A673 (cell line): Measurements from ENCODE around the gene UTP15. TPM values are rescaled to one million over a fixed set of nuclear protein-coding genes. Genes with fewer than 3 reads are reported as not detected.

Experiments used
- BruUV-seq: library from RNA; stranded (reverse); fragments of 400-500 nt; replicated peaks from 2 replicates; lab custom pipeline; 2021; lab: Mats Ljungman, UMichigan
- CTCF ChIA-PET: fragments of 300-600 bp; sonication (Branson Sonifier 250); formaldehyde crosslinking; loops from one replicate; lab custom pipeline; 2022; ENCODE audit warnings: antibody characterized with exemption; lab: Charles Lee
- POLR2A ChIA-PET: fragments of 300-600 bp; sonication (Branson Sonifier 250); formaldehyde crosslinking; loops from one replicate; lab custom pipeline; 2022; ENCODE audit warnings: antibody characterized with exemption; ENCODE audit not compliant: low non-redundant PET; lab: Charles Lee
- DNase-seq: peaks from one replicate; pipeline ENCODE4 v3.0.0-alpha.2; 2015; ENCODE audit warnings: low spot score
- H3K27ac ChIP-seq: fragments of 200-600 bp; sonication (generic); 2 replicates; pipeline ENCODE4 v1.5.1; 2016; ENCODE audit warnings: mixed run types, low read depth, mild to moderate bottlenecking, mixed read lengths, antibody characterized with exemption, low read length; ENCODE audit not compliant: poor library complexity, severe bottlenecking
- H3K27me3 ChIP-seq: fragments of 200-600 bp; sonication (generic); replicated peaks from 2 replicates; pipeline ENCODE4 v1.6.1; 2017; ENCODE audit warnings: mixed run types, low read depth, mild to moderate bottlenecking, mixed read lengths, antibody characterized with exemption, low read length; ENCODE audit not compliant: insufficient read depth, poor library complexity
- H3K36me3 ChIP-seq: fragments of 200-600 bp; sonication (generic); 2 replicates; pipeline ENCODE4 v1.6.1; 2016; ENCODE audit warnings: mixed run types, mild to moderate bottlenecking, mixed read lengths, antibody characterized with exemption, low read length; ENCODE audit not compliant: insufficient read depth, poor library complexity, severe bottlenecking
- H3K4me1 ChIP-seq: fragments of 200-600 bp; sonication (generic); 2 replicates; pipeline ENCODE4 v1.6.1; 2017; ENCODE audit warnings: mixed run types, mild to moderate bottlenecking, mixed read lengths, antibody characterized with exemption, low read length; ENCODE audit not compliant: insufficient read depth, poor library complexity, severe bottlenecking
- H3K4me3 ChIP-seq: fragments of 200-600 bp; sonication (generic); 2 replicates; pipeline ENCODE4 v1.5.1; 2016; ENCODE audit warnings: low read depth, mixed run types, mild to moderate bottlenecking, mixed read lengths, low read length; ENCODE audit not compliant: poor library complexity, severe bottlenecking
- H3K9me3 ChIP-seq: fragments of 200-600 bp; sonication (generic); 2 replicates; pipeline ENCODE4 v1.6.1; 2016; ENCODE audit warnings: mixed run types, low read depth, mild to moderate bottlenecking, mixed read lengths, antibody characterized with exemption, low read length; ENCODE audit not compliant: poor library complexity, severe bottlenecking
- EZH2 ChIP-seq: fragments of 200-600 bp; sonication (generic); IDR thresholded peaks from 2 replicates; pipeline ENCODE4 v1.6.1; 2017; ENCODE audit warnings: borderline replicate concordance, low read depth, mild to moderate bottlenecking, mixed read lengths, antibody characterized with exemption, low read length; ENCODE audit not compliant: poor library complexity, severe bottlenecking
- intact Hi-C: fragments of 100-400 bp; cut with micrococcal nuclease; formaldehyde crosslinking; loops from one replicate; pipeline ENCODE4 v1.10.0; 2022; ENCODE audit not compliant: unreplicated experiment
- total RNA-seq: library from RNA; stranded (reverse); gene quantifications from 2 replicates; pipeline ENCODE4 v1.2.3, GENCODE V29; 2021
- TF ChIP-seq, protein P1 (sequence below): fragments of 300-800, 200-600 bp; sonication (generic); conservative IDR thresholded peaks from 2 replicates; pipeline ENCODE4 v1.5.1; 2017; ENCODE audit warnings: low read depth, mild to moderate bottlenecking, antibody characterized with exemption, low read length, moderate library complexity, mixed read lengths

The UTP15 gene
- total RNA-seq, 1 experiment from 2014 or later = 35.4 TPM

DNA sequence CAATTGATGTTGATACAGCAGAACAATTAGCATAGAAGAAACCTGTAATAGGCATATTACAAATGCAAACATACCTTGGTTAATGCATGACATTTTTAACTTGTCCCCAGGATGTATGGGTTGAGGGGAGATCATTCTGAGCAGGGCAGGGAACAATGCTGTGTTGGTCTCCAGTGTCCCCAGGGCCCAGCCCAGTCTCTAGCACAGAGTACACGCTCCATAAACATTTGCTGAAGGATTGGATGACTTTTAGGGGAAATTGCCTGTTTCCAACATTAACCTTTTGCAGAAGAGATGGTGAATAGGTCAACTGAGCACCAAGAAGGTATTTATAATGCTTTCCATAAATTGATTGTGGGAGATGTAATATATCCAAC lies 20.2 kb upstream of the UTP15 start:
- intact Hi-C loops = no loop called here
- BruUV-seq = no TSS peak
- Histone ChIP-seq H3K27ac (no peak overlapping the region), H3K9me3 (no peaks in the 10 kb centered on the region), H3K4me1 (no peaks in the 10 kb centered on the region), H3K27me3 (no peaks in the 10 kb centered on the region), H3K4me3 (no peak overlapping the region), H3K36me3 (no peaks in the 10 kb centered on the region)
- no peak for DNase-seq
- no peak for TF ChIP-seq EZH2
- TF ChIP-seq, protein P1, sequence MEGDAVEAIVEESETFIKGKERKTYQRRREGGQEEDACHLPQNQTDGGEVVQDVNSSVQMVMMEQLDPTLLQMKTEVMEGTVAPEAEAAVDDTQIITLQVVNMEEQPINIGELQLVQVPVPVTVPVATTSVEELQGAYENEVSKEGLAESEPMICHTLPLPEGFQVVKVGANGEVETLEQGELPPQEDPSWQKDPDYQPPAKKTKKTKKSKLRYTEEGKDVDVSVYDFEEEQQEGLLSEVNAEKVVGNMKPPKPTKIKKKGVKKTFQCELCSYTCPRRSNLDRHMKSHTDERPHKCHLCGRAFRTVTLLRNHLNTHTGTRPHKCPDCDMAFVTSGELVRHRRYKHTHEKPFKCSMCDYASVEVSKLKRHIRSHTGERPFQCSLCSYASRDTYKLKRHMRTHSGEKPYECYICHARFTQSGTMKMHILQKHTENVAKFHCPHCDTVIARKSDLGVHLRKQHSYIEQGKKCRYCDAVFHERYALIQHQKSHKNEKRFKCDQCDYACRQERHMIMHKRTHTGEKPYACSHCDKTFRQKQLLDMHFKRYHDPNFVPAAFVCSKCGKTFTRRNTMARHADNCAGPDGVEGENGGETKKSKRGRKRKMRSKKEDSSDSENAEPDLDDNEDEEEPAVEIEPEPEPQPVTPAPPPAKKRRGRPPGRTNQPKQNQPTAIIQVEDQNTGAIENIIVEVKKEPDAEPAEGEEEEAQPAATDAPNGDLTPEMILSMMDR = no peak
- ChIA-PET POLR2A (no interaction called here), CTCF (no interaction called here)

DNA sequence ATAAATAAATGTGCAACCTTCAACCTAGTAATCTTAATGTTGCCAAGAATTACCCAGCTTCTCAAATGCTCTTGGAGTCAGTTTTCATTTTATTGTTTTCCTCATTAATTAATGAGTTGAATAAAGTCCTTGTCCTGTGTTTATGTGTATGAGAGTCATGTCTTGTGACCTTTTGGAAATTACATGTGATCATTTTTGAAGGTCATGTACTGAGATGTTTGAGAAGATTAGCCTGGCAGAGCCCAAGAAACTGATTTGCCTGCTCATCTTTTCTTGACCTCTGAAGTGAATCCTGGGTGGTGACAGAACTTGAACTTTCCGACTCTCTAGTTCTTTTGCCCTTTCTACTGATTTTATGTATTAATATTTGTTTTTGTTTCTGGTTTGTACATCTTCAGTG lies 15.5 kb upstream of the UTP15 start:
- no peaks in the 10 kb centered on the region for H3K9me3 ChIP-seq
- no peak overlapping the region for H3K27ac ChIP-seq
- DNase-seq = no peak
- peaks cover 4% of the 10 kb centered on the region for H3K36me3 ChIP-seq
- TF ChIP-seq, protein P1 = no peak
- no peak for TF ChIP-seq EZH2
- ChIA-PET CTCF (interaction anchor here (1.1 kb wide), 1 partner anchor 186 kb away, joined by 3 read pairs; no protein-coding TSS in a partner anchor), POLR2A (no interaction called here)
- BruUV-seq = no TSS peak
- no peak overlapping the region for H3K4me3 ChIP-seq
- no peaks in the 10 kb centered on the region for H3K4me1 ChIP-seq
- intact Hi-C loops = no loop called here
- H3K27me3 ChIP-seq = no peaks in the 10 kb centered on the region

DNA sequence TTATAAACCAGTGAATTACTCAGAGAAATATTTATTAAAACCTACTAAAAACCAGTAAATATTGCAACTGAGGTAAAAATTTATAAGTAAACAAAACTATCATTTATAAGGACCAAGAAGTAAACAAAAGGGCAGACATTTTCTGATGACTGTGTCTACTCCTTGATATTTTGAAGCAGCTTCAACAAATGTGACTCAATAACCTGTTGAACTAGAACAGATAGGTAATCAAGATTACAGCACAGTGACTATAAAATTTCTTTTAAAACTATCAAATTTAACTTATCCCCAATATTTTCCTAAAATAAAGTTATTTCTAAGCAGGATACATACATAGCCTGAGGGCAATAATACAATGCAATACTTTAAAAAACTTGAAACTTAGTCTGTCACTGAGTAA lies 12.9 kb upstream of the UTP15 start:
- intact Hi-C loops = no loop called here
- Histone ChIP-seq H3K4me3 (no peak overlapping the region), H3K27ac (no peak overlapping the region), H3K27me3 (no peaks in the 10 kb centered on the region), H3K4me1 (no peaks in the 10 kb centered on the region), H3K9me3 (no peaks in the 10 kb centered on the region), H3K36me3 (peaks cover 8% of the 10 kb centered on the region)
- no peak for DNase-seq
- BruUV-seq = no TSS peak
- ChIA-PET POLR2A (no interaction called here), CTCF (no interaction called here)
- no peak for TF ChIP-seq EZH2
- TF ChIP-seq, protein P1 = no peak
